Hematopoietic multipotent progenitor cell (in vitro differentiated cells): ENCODE data around the gene NUDT9. TPM values are rescaled to one million over a fixed set of nuclear protein-coding genes. Genes with fewer than 3 reads are reported as not detected.
"Not testable (repeated sequence)": the region's sequence is repeated elsewhere in the genome, so short reads cannot be mapped to it uniquely, and the experiment has no call there.

Experiments
- DNase-seq, 3 donors: peaks; one replicate each; pipeline ENCODE4 v3.0.0-alpha.2; 2011 to 2015; ENCODE audit warnings: low read depth in 2 of 3, low spot score in 2 of 3
- total RNA-seq: library from RNA; depleted of rRNA; stranded (reverse); fragments of >200 nt; gene quantifications from one replicate; pipeline ENCODE4 v1.2.3, GENCODE V29; 2012

Gene NUDT9
- total RNA-seq, 1 donor, result 7.3 TPM

DNA sequence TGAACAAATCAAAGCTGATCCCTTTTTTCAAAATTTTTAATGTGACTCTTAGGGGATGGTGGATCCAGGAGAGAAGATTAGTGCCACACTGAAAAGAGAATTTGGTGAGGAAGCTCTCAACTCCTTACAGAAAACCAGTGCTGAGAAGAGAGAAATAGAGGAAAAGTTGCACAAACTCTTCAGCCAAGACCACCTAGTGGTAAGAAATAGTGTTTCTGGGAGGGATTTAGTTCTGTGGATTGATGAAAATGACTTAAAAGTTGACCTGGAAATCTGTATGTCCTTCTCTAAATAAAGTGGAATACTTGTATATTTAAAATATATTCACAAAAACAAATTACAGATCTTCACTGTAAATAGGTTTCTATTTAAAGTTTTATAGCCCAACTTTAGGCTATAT, 29.2 kb downstream of the NUDT9 start:
- DNase-seq, result peak in 2 of 3 donors; percentile 4 to 6

DNA sequence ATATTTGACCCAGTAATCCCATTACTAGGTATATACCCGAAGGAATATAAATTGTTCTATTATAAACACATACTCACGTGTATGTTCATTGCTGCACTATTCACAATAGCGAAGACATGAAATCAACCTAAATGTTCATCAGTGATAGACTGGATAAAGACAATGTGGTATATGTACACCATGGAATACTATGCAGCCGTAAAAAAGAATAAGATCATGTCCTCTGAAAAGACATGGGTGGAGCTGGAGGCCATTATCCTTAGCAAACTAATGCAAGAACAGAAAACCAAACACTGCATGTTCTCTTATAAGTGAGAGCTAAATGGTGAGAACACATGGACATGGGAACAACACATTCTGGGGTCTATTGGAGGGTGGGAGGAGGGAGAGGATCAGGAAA, 36.5 kb downstream of the NUDT9 start:
- DNase-seq, result no peak

DNA sequence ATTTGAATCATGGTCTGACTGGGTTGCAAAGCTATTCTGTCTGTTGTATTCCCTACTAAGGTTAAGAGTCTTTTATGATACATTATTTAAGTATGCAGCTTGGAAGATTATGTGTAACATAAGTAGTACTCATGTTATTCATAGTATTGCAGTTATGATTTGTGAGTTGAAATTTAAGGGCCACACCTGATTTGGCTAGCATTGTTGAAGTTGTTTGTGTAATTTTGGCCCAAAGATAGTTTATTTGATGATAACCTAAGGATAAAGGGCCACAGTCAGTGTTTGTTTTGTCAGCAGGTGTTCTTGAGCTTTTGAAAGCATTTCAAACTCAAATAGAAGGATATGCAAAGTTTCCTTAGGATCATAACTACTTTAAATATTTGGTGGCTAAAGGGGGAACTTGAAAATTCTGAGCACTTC, 38.9 kb downstream of the NUDT9 start:
- DNase-seq, result no peak

DNA sequence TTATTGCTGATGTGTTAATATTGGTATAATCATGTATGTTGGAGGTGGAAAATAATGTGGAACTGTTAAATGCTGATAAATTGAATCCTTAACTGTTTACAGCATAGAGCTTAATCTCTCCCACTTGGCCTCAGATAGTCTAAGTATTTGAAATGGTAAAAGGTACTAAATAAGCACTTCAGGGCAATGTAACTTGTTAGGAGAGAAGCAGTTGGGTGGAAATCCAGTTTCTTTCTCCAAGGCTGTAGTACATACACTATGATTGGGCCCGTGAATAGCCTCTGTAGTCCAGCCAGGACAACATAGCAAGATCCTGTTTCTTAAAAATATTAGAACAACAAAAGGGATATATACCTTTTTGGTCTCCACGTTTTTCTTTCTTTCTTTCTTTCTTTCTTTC, 39.7 kb downstream of the NUDT9 start:
- DNase-seq, result no peak

DNA sequence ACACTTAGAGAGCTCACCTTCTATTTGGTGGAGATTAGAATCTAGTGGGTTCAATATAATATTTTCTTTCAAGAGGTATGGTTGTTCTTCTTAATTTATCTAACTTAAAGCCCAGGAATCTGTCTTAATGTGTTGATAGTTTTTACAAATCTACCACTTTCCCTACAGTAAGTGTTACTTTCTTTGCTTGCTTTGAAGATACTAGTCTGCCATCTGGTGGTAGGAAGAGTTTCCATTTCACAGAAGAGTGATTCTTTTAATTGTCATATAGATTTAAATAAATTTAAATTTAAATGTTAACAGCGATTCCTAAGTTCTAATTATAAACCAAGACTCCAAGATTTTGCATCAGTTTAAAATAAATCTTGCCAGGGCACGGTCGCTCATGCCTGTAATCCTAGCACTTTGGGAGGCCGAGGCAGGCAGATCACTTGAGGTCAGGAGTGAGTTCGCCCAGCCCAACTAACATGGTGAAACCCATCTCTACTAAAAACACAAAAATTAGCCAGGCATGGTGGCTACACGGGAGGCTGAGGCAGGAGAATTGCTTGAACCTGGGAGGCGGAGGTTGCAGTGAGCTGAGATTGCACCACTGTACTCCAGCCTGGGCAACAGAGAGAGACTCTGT, 43.5 kb downstream of the NUDT9 start:
- peak; percentile 11 to 70 (median 40) for DNase-seq

DNA sequence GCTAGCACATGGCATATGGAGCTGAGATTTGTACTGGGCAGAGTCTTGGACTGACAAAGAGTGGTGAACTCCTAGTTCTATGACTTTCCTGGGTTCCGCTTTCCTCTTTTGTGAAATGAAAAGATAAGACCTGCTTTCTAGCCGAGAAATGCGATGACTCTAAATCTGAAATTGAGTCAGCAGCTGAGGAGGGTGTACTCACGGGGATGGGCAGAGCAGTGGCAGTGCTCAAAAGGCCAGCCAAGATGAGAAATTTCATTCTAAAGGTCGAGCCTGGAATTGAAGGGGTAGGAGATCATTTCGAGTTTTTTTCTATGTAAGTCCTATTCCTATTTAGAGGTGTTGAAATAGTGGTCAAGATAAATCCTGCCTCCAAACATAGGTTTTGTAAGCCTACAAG, 47.0 kb downstream of the NUDT9 start:
- DNase-seq, result no peak

DNA sequence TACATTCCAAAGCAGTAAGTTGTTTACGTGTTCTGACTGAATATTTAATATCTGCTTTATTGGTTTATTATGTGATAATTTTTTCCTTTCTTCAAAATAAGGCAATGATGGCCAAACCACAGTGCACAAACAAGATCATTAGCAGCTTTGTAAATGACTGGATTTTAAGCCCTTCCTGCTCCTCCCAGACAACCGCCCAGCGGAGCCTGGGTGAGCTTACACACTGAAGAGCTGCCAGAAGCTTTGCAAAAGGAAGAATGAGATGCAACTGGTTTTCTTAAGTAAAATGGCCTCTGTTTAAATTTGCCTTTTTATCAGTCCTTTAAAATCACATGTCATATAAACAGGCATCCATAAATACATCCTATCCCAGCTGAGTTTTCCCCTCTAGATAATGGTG, 54.6 kb downstream of the NUDT9 start:
- DNase-seq, result no peak

DNA sequence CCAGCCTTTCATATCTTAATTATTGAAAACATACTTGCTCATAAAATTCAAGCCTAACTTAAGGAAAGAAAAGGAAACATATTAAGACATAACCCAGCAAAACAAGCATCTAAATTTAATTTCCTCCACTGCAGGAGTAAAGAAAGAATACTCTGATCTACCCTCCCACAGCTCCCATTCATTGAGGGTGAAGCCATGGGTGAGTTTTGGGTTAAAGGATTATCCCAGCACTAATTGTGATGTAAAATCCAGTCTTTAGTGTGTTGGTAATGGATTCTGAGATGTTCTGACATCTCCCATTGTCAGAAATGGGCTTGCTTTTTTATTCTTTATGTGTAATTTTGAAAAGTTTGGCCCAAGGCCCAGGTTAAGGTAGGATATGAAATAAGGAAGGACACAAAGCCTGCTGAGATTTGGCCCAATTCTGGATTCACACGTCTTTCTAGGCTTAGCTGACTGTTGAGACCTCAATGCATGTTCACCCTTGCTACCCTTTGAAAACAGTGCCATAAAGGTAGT, 56.4 kb downstream of the NUDT9 start:
- DNase-seq, result no peak

DNA sequence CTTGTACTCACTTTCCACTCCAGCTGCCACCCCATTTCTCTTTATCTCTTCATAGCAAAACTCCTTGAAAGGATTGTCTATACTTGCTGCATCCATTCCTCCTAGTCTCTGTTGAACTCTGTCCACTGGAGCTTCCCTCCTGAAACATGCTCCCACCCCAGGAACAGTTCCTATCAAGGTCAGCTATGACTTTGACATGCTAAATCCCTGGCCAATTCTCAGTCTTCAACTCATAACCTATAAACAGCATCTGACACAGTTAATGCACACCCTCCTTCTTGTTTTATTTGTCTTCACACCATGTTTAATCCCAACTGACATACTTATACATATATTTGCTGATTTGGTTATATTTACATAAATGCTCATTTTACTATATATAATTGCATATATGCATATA, 59.0 kb downstream of the NUDT9 start:
- DNase-seq, result no peak

DNA sequence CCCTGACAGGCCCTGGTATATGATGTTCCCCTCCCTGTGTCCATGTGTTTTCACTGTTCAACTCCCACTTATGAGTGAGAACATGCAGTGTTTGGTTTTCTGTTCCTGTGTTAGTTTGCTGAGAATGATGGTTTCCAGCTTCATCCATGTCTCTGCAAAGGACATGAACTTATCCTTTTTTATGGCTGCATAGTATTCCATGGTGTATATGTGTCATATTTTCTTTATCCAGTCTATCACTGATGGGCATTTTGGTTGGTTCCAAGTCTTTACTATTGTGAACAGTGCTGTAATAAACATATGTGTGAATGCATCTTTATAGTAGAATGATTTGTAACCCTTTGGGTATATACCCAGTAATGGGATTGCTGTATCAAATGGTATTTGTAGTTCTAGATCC, 60.9 kb downstream of the NUDT9 start:
- DNase-seq, result not testable (repeated sequence)

DNA sequence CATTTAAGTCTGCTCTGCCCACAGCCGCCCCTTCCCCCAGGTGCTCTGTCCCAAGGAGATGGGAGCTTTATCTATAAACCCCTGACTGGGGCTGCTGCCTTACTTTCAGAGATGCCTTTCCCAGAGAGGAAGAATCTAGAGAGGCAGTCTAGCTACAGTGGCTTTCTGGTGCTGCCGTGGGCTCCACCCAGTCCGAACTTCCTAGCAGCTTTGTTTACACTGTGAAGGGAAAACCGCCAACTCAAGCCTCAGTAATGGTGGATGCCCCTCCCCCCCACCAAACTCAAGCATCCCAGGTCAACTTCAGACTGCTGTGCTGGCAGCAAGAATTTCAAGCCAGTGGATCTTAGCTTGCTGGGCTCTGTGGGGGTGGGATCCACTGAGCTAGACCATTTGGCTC, 66.3 kb downstream of the NUDT9 start:
- not testable (repeated sequence) for DNase-seq

DNA sequence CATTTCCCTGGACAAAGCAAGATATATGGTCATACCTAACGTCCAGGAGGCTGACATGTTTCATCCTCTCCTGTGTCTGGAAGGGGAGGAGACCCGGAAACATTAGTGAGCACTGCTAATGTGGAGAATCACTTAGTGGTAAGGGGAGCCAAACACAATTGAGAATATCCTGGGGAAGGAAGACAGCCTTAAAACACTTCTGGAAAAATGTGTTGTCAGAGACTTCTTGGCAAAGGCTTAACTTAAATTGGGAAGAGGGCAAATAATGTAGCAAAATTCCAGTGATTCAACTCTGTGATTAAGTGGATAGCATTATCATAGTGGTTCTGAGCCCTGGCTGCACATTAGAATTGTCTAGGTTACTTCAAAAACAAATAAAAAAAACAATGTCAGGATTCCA, 67.3 kb downstream of the NUDT9 start:
- DNase-seq, result no peak

DNA sequence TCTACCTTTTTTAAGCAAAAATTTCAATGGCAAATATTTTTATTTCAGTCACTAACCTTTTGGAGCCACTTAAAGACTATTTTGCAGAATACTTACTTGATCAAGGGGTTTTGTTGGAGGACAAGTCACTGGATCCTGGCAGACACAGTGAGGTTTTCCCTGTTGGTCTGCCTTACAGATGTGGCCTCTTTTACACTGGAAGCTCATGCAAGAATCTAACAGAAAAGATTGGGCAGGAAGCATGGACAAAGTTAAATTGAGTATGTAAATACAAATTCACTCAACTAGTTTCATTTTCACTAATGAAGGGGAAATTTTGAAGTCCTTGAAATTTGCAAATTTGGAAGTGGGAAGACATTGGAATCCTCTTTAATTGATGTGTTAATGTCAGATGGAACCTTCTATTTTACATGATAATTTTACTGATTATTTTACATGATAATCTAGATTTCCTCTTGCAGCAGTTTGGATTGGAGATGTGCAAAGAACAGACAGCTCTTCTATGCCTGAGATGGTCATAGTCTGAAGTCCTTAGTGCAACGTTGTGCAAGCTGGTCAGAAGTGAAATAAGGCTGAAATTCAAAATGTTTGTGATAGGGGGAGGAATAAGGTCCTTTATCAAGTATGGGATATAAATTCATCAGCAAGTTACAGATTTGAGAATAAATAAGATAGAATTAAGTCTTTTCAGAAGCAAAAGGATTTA, 68.4 kb downstream of the NUDT9 start:
- DNase-seq, result no peak

DNA sequence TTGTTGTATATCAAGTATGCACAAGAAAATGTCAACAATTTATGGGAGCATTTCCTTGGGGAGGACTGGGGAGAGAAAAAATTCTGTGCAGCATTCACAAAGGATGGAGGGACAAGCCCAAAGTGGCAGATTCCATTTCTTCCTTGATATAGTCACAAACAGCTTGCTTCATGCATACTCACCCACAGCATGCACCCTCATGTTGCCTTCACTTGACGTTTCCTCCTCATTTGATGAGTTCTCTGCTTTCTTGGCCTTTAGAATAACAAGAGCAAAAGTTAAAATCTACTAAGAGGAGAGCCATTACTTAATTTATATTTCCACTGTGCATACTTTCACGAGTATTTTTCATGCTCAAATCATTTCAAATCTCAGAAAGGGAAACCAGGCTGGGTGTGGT, 69.1 kb downstream of the NUDT9 start:
- no peak for DNase-seq

DNA sequence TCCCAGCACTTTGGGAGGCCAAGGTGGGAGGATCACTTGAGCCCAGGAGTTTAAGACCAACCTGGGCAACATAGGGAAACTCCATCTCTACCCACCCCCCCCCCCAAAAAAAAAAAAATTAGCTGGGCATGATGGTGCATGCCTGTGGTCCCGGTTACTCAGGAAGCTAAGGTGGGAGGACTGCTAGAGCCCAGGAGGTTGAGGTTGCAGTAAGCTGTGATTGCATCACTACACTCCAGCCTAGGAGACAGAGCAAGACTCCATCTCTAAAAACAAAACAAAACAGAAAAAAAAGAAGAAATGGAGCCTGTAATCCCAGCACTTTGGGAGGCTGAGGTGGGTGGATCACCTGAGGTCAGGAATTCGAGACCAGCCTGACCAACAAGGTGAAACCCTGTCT, 69.5 kb downstream of the NUDT9 start:
- not testable (repeated sequence) for DNase-seq

DNA sequence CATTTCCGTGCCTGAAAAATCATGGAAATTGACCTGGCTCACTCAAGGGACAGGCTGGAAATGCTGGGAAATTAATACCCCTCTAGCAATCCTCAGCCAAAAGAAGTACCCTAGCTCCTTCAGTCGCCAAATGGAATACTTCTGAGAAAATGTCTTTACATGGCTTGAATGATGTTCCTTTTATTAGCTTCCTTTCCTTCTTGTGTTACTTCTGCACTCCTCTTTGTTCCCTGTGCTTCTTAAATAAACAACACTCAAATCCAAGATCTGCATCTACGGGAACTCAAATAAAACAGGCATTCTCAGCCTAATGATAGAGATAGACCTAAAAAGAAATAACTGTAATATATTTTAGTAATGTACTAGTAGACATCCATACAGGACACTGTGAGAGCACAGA, 70.7 kb downstream of the NUDT9 start:
- no peak for DNase-seq

DNA sequence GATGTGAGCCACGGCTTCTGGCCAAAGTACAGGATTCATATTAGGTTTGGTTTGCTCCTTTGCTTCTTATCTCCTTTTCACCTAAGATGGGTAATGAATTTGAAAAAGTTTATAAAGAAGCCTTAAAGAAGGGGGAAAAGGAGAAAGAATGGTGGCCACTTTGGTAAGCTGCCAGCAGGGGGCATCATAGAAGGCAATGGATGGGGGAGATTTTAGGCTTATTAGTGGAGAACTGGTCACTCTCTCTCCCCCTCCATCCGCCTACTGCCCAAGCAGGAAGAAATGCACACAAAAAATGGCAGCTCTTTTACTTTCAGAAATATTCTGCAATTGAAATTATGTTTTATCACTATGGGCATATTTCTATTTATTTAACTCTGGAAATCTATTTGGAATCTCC, 74.8 kb downstream of the NUDT9 start:
- DNase-seq, result no peak

DNA sequence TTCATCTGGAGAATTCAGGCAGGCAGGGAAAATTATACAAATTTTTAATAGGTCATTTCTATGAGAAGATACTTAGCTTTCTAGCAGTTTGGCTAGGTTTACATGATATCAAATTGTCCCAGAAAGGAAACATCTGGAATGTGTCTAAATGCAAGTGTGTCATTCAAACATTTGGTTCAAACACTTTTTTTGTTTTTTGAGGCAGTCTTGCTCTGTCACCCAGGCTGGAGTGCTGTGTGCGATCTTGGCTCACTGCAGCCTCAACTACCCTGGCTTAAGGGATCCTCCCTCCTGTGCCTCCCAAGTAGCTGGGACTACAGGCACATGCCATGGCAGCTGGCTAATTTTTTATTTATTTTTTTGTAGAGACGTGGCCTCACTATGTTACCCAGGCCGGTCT, 75.2 kb downstream of the NUDT9 start:
- no peak for DNase-seq

DNA sequence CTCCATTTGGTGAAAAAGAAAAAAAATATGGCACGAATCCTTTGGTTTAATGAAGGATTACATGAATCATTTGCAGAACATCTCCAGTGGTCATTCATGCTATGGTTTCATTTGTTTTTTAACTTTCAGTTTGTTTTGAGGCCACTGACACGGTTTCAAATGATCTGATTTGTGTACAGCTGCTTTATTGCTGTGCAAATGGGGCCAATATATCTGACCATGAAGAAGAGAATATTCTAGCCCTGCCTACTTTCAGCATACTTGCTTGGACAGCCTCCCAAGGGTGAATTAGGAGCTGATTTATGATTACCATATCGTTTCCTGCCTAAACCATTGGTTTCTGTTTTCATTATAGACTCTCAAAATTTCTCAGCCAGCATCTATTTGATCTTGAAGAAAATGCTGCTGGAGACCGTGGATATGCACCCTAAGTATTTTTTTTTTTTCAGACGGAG, 76.1 kb downstream of the NUDT9 start:
- DNase-seq, result peak in 1 of 3 donors; percentile 10

DNA sequence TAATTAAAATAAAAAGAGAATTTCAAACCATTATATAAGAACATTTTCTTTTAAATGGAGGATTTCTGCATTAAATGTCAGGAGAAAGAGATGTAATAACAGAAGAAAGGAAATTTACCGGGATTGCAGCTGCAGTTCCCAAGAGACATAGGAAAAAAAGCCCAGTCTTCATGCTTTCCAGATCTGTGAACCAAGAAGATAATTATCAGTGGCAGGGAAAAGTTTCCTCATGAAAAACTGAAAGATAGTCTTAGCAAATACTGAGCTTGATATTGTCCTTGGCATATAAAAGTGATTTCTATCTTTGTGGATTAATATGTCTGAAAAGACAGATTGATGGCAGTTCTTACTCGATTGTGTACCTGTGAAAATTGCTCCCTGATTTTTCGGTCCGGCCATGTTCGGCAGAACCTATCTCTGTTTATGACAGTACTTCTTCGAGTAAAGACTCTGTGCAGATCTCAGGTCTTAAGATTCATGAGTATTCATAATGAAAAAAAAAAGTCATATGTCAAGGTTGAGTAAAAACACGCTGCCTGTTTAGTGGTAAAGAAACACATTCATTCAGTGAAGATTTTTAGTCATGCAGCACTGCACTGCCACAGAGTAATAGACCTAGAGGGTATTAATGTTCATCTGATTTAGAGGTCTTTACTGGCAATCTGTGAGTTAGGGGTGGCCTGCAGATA, 77.2 kb downstream of the NUDT9 start:
- DNase-seq, result no peak

DNA sequence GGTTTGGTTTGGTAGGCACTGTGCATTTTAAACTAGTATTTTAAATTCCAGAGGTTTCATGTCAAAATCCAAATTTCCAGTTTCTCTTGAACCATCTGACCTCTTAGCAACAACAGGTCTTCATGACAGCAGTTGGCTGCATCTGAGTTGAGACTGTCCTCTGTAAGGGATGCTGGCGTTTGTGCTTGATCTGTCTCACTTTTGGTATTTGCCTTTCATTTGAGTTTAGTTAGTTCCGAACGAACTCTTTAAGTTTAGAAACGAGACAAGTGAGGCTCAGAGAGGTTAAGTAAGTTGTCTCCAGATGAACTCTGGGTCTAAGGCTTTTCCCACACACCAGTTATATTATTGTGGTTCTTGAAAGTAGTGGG, 77.7 kb downstream of the NUDT9 start:
- DNase-seq, result no peak
